NCI-H187 (cell line): ENCODE results near the gene TPRN.
A peak's percentile ranks its signal among the peaks of the same experiment; 100 is the strongest.

Source experiments
- DNase-seq, 2 experiments: peaks; one replicate each; lab custom pipeline; 2025; lab: John Stamatoyannopoulos, UW

TPRN gene

GRCh38 chr9:137236238-137236935 lies 35.8 kb upstream of the TPRN start:
- DNase-seq = peak; percentile 41 to 61

GRCh38 chr9:137235424-137236237 lies 35.1 kb upstream of the TPRN start:
- no peak for DNase-seq

- DNase-seq = no peak
Measured at GRCh38 chr9:137234758-137235423, 34.4 kb upstream of the TPRN start.

GRCh38 chr9:137234055-137234697 lies 33.6 kb upstream of the TPRN start:
- DNase-seq = no peak

GRCh38 chr9:137233143-137233980 lies 32.8 kb upstream of the TPRN start:
- DNase-seq = no peak

- no peak for DNase-seq
Measured at GRCh38 chr9:137232510-137232909, 32.0 kb upstream of the TPRN start.

GRCh38 chr9:137232101-137232500 lies 31.6 kb upstream of the TPRN start:
- no peak for DNase-seq

- DNase-seq = no peak
Measured at GRCh38 chr9:137231372-137232039, 31.0 kb upstream of the TPRN start.

- DNase-seq = no peak
Measured at GRCh38 chr9:137230705-137231371, 30.3 kb upstream of the TPRN start, which contains the start of gene SLC34A3. SLC34A3 (plus strand) TSS chr9:137230901; CDS start chr9:137231703, 802 bp downstream.

- no peak for DNase-seq
Measured at GRCh38 chr9:137229903-137230704, 29.6 kb upstream of the TPRN start.

- no peak for DNase-seq
Measured at GRCh38 chr9:137228968-137229896, 28.7 kb upstream of the TPRN start.

GRCh38 chr9:137228506-137228967 lies 28.0 kb upstream of the TPRN start:
- DNase-seq = no peak

GRCh38 chr9:137227853-137228505 lies 27.4 kb upstream of the TPRN start:
- no peak for DNase-seq

GRCh38 chr9:137227054-137227852 lies 26.7 kb upstream of the TPRN start, which contains the start of gene RNF224:
RNF224 (plus strand) TSS chr9:137227502; CDS start chr9:137228336, 834 bp downstream.
- peak in 1 of 2 experiments; percentile 30 for DNase-seq

- no peak for DNase-seq
Measured at GRCh38 chr9:137226338-137227053, 26.0 kb upstream of the TPRN start.
